Thoracic aorta (tissue), 2 donors: ENCODE data around the gene RCAN2. TPM values are rescaled to one million over a fixed set of nuclear protein-coding genes. Genes with fewer than 3 reads are reported as not detected.

ENCODE experiments used
- ATAC-seq: fragments of 150-250 bp; one replicate; pipeline ENCODE4 v1.8.0; 2017; ENCODE audit warnings: low read depth; ENCODE audit not compliant: insufficient number of reproducible peaks, low FRiP score
- DNase-seq: peaks from one replicate; pipeline ENCODE4 v3.0.0-alpha.2; 2020; ENCODE audit warnings: low spot score
- H3K27ac ChIP-seq, 2 donors: fragments of 200-600 bp; sonication (generic); 1 replicate in 1 of 2; 2 replicates in 1 of 2; pipeline ENCODE4 v1.5.1; 2016; ENCODE audit warnings: mild to moderate bottlenecking in 2 of 2, moderate library complexity in 2 of 2
- H3K27me3 ChIP-seq: fragments of 200-600 bp; sonication (generic); replicated peaks from 2 replicates; pipeline ENCODE4 v1.6.0; 2016; ENCODE audit warnings: mild to moderate bottlenecking; ENCODE audit not compliant: insufficient read depth
- H3K36me3 ChIP-seq: fragments of 200-600 bp; sonication (generic); one replicate; pipeline ENCODE4 v1.5.1; 2016
- H3K4me1 ChIP-seq, 2 donors: fragments of 200-600 bp; sonication (generic); 1 replicate in 1 of 2; 2 replicates in 1 of 2; pipeline versions ENCODE4 v1.5.1 to v1.6.0; 2016; ENCODE audit warnings: low read depth in 2 of 2, mild to moderate bottlenecking in 1 of 2; ENCODE audit not compliant: control insufficient read depth in 1 of 2
- H3K4me3 ChIP-seq: fragments of 200-600 bp; sonication (generic); 2 replicates; pipeline ENCODE4 v1.5.1; 2016; ENCODE audit warnings: mild to moderate bottlenecking
- H3K9me3 ChIP-seq: fragments of 200-600 bp; sonication (generic); 2 replicates; pipeline ENCODE4 v1.5.1; 2016
- CTCF ChIP-seq: fragments of 200-600 bp; sonication (generic); IDR thresholded peaks from one replicate; pipeline ENCODE4 v1.5.1; 2019; ENCODE audit warnings: antibody characterized with exemption
- total RNA-seq, 2 donors: library from RNA; depleted of rRNA; stranded (reverse); fragments of >200 nt; gene quantifications; one replicate each; pipeline versions ENCODE4 v1.1.0 to v1.2.3, GENCODE V29; 2016

Gene RCAN2
- total RNA-seq, 2 donors from 2014 or later = 126 to 289 TPM

GRCh38 chr6:46421939-46422338, 69.3 kb downstream of the RCAN2 start:
- Histone ChIP-seq H3K9me3 (no peaks in the 10 kb centered on the region), H3K4me3 (no peak overlapping the region), H3K4me1 (peaks cover 10 to 64% of the 10 kb centered on the region in 2 donors), H3K36me3 (no peaks in the 10 kb centered on the region), H3K27me3 (no peaks in the 10 kb centered on the region), H3K27ac (peak overlapping the region; percentile 73 to 77)
- no peak for TF ChIP-seq CTCF
- peak; percentile 37 for ATAC-seq
- no peak for DNase-seq

- no peak for TF ChIP-seq CTCF
- Histone ChIP-seq H3K4me1 (peaks cover 10 to 56% of the 10 kb centered on the region in 2 donors), H3K27ac (peak overlapping the region; percentile 73 to 77), H3K36me3 (no peaks in the 10 kb centered on the region), H3K27me3 (no peaks in the 10 kb centered on the region), H3K9me3 (no peaks in the 10 kb centered on the region), H3K4me3 (no peak overlapping the region)
- DNase-seq = no peak
- peak; percentile 50 for ATAC-seq
Observed at GRCh38 chr6:46420921-46421638, 70.2 kb downstream of the RCAN2 start.

- Histone ChIP-seq H3K9me3 (no peaks in the 10 kb centered on the region), H3K27me3 (no peaks in the 10 kb centered on the region), H3K4me1 (peaks cover 10 to 53% of the 10 kb centered on the region in 2 donors), H3K27ac (peak overlapping the region in 1 of 2 donors; percentile 77), H3K4me3 (no peak overlapping the region), H3K36me3 (no peaks in the 10 kb centered on the region)
- peak; percentile 76 for TF ChIP-seq CTCF
- ATAC-seq (no peak), DNase-seq (peak; percentile 16)
Observed at GRCh38 chr6:46419576-46420002, 71.7 kb downstream of the RCAN2 start.

GRCh38 chr6:46414398-46414797, 76.9 kb downstream of the RCAN2 start:
- ATAC-seq = no peak
- no peaks in the 10 kb centered on the region for H3K9me3 ChIP-seq
- TF ChIP-seq CTCF = no peak

GRCh38 chr6:46412662-46413061, 78.6 kb downstream of the RCAN2 start:
- H3K27ac ChIP-seq = peak overlapping the region in 1 of 2 donors; percentile 28
- DNase-seq (no peak), ATAC-seq (no peak)
- TF ChIP-seq CTCF = no peak
- peaks cover 29 to 61% of the 10 kb centered on the region in 2 donors for H3K4me1 ChIP-seq
- H3K27me3 ChIP-seq = no peaks in the 10 kb centered on the region
- no peaks in the 10 kb centered on the region for H3K36me3 ChIP-seq
- H3K9me3 ChIP-seq = no peaks in the 10 kb centered on the region
- no peak overlapping the region for H3K4me3 ChIP-seq

More at GRCh38 chr6:46414398-46414797, 76.9 kb downstream of the RCAN2 start:
- Histone ChIP-seq H3K4me3 (no peak overlapping the region), H3K36me3 (no peaks in the 10 kb centered on the region), H3K27ac (no peak overlapping the region), H3K27me3 (no peaks in the 10 kb centered on the region), H3K4me1 (peaks cover 20 to 45% of the 10 kb centered on the region in 2 donors)
- no peak for DNase-seq
